ENCODE measurements around the gene DENND1B.
"Not testable (repeated sequence)": the region's sequence is repeated elsewhere in the genome, so short reads cannot be mapped to it uniquely, and the experiment has no call there.

DENND1B gene

GRCh38 chr1:197622371-197622770, 152.9 kb downstream of the DENND1B start:
- no peak for DNase-seq (ENCODE audit: low read depth)

GRCh38 chr1:197621761-197622160, 153.5 kb downstream of the DENND1B start:
- no peak for DNase-seq (ENCODE audit: low read depth)

GRCh38 chr1:197620714-197621163, 154.5 kb downstream of the DENND1B start:
- DNase-seq (ENCODE audit: low read depth) = no peak

GRCh38 chr1:197619008-197619640, 156.2 kb downstream of the DENND1B start:
- no peak for DNase-seq (ENCODE audit: low read depth)

DNA sequence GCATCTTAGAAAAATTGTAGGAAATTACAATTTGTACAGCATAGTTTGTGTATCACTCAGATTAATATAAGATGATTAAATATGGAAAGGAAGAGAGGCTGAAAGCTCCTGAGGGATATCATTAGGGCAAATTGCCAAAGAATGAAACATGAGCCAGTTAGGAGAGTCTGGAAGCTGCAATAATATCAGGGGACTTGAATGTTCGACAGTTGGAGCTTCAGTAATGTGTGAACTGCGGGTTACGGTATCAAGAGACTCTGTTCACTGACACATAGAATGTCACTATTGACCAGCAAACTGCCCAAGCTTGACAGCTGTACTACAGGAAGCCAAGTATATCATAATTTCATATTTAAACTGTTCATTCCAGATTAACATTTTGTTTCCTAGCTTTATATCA, 157.2 kb downstream of the DENND1B start:
- DNase-seq (ENCODE audit: low read depth) = no peak

GRCh38 chr1:197615693-197616011, 159.6 kb downstream of the DENND1B start:
- no peak for DNase-seq (ENCODE audit: low read depth)

GRCh38 chr1:197614916-197615692, 160.2 kb downstream of the DENND1B start:
- peak; percentile 24 for DNase-seq (ENCODE audit: low read depth)

- no peak for DNase-seq (ENCODE audit: low read depth)
These were observed 169.0 kb downstream of the DENND1B start for GRCh38 chr1:197606168-197606845.

DNA sequence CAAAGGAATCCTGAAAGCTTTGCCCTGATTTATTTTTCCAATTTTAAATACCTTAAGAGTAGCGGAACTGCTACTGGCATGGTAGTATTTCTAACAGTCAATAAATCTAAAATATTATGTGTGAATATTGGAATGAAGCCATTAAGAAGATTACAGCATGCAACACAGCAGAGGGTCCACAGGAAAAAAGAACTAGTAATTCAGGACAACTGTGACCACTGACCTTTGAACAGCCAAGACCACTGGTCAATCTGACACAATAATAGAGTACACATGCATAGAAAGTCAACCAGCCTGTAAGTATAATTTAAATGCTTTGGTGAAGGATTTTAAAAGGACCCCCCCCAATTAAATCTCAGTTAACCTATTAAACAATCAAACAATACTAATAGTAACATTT, 171.0 kb downstream of the DENND1B start:
- DNase-seq (ENCODE audit: low read depth) = no peak

DNA sequence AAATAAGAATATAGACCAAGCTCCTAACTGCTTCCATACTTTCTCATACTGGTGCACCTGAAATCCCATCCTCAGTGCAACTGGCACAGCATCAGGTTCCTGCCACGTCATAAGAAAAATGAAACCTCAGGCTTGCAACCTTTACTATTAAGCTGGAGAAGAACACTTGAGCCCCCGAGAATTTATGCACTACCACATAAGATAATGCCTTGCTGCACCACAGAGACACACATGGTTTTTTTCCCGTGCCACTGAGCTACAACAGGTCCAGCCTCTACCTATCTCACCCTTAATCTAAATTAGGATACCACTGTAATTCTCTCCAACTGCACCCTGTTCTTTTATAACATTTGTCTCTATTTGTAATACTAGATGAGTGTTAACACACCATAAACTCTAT, 174.5 kb downstream of the DENND1B start:
- DNase-seq (ENCODE audit: low read depth) = no peak

DNA sequence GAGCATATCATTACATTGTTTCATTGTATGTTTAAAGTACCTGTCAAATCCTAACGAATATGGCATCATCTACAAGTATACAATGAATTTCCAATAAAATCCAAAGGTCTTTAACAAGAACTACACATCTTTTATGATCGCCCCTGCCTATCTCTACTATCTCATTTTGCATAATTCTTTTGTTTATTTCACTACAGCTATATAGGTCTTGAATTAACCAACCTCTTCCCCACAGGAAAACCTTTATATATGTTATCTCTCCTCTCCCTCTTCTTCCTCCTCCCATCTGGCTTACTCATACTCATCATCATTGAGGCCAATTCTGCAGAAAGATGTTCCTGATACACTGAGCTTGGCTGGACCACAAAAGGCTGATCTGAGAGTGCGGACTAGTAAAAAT, 175.5 kb downstream of the DENND1B start:
- DNase-seq (ENCODE audit: low read depth) = no peak

DNA sequence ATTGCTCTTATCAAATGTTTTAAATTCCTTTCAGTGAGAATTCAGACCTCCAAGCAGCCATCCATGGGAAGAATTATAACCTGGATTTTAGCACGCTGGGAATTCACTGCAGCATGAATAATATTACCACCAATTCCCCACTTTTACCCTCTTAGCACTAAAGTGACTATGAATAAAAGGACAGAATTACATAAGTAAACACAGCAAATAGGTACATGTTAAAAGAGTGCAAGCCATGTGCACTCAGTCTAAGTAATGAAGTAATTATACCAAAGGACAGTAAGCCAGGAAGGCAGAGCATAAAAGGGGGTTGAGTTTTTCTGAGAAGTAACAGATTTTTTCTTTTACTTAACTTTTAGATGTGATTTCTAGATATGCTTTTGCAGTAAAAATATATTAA, 176.3 kb downstream of the DENND1B start:
- DNase-seq (ENCODE audit: low read depth) = no peak

DNA sequence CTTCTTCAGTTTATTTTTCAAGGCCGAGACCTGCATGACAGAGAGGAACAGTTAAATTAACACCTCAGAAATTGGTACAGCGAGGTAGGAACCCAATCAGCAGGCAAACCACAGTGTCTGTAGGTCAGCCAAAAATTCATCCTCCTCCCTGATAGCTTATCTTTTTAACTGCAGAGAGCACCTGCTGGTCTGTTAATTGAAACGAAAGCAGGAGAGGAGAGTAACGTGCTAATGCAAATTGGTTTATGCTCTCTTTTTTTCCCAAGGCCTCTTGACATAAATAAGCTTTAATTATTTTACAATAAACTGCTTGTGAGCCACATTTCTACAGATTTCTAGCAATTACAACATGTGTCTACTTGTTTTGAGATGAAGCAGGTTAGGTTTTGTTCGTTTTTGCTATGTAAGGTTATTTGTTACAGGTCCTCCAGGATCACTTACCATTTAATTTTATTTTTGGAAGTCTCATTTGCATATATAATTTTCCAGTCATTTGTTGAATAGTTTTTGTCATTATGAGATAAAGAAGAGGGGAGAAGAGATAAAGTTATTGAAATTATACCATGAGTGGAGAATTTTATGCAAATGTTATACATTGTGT, 179.9 kb downstream of the DENND1B start:
- no peak for DNase-seq (ENCODE audit: low read depth)

DNA sequence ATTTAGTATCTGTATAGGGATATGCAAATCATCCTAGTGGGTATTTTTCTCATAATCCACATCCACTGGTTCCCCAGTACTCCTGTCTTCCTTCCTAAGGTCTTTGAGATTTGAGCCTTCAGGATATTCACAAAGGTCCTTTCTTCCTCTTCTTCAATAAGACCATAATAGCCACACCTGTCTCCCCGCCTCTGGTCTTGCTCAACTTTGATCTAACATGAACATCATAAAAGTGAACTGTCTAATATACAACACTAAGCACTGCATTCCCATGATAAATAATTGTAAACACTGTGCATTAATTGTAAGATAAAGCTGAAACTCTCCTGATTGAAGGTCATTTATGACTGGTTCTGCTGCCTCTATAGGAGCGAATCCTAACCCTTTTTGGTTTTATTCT, 184.6 kb downstream of the DENND1B start:
- no peak for DNase-seq (ENCODE audit: low read depth)

DNA sequence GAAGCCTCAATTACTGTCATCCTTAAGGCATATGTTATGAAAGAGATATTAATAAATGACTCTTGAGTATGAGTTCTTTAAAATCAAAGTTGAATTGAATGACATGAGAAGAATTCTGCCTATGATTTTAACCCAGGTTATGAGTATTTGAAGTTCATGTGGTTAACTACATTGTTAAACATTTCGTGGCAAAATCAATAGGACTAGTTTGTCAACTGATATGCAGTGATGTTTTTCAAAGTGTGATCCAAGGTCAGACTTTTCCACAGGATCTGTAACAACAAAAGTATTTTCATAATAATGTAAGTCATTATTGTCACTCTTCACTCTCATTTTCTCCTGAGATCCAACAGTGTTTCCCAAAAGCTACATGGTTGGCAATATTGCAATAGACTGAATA, 189.5 kb downstream of the DENND1B start:
- DNase-seq (ENCODE audit: low read depth) = no peak

GRCh38 chr1:197577580-197577979, 197.7 kb downstream of the DENND1B start:
- no peak for DNase-seq (ENCODE audit: low read depth)

DNA sequence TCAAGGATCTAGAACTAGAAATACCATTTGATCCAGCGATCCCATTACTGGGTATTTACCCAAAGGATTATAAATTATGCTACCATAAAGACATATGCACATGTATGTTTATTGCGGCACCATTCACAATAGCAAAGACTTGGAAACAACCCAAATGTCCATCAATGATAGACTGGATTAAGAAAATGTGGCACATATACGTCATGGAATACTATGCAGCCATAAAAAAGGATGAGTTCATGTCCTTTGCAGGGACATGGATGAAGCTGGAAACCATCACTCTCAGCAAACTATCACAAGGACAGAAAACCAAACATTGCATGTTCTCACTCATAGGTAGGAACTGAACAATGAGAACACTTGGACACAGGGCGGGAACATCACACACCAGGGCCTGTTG, 199.7 kb downstream of the DENND1B start:
- not testable (repeated sequence) for DNase-seq (ENCODE audit: low read depth)

GRCh38 chr1:197572169-197572568, 203.1 kb downstream of the DENND1B start:
- no peak for DNase-seq (ENCODE audit: low read depth)

DNA sequence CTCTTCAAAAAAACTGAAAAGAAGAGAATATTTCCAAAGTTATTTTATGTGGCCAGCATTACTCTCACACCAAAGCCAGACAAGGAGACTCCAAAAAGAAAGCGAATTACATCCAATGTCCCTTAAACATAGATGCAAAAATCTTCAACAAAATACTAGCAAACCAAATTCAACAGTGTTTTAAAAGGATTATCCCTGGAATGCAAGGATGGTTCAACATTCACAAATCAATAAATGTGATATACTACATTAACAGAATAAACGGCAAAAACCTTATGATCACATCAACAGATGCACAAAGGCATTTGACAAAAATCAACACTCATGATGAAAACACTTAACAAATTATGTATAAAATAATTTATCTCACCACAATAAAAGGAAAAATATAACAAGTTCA, 207.8 kb downstream of the DENND1B start:
- DNase-seq (ENCODE audit: low read depth) = no peak

DNA sequence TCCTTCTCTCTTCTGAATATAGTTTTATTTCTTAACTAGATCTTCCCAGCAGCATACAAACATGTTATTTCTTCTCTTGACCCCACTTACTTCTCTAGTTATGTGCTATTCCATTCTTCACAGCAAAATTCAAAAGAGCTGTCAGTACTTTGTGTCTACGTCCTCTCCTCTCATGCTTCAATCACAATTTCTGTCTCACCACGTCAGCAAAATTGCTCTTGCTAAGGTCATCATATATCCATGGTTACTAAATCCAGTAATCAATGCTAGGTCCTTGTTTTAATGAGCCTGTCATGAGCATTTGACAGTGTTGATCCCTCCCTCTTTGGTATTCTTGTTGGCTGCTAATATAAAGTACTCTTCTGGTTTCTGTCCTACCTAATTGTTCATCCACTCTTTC, 214.2 kb downstream of the DENND1B start:
- DNase-seq (ENCODE audit: low read depth) = no peak

DNA sequence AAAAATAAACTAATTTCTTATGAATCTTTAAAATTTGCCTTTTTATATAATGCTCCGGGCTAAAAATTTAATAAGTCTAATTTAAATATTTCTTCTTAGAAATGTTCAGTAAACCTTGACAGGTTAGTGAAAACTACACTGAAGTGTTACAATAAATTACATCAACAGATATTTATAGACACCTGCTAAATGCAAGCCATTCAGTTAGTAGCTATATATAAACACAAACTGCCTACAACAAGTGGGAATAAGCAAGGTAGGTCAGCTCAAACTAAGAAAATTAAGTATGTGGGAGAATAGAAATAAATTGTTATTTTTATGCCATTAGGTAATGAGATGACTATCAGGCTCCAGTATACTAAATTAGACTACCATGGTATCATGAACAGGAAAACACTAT, 215.6 kb downstream of the DENND1B start:
- no peak for DNase-seq (ENCODE audit: low read depth)

DNA sequence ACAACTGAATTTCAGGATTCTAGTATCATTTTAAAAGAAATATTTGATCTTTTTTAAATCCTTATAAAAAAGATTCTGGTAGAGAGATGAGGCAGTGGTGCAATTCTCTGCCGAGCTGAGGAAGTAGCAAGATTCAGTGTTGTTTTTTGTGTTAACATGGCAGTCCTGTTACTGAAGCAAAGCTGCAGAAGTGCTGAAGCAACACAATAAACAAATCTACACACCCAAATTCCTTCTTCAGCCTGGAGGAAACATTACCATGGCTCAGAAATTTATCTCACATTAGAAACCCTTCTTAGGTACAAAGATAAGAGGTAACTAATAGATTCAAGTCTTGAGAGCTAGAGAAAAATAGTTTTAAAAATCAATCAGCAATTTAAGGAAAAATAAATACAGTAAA, 216.0 kb downstream of the DENND1B start:
- no peak for DNase-seq (ENCODE audit: low read depth)

GRCh38 chr1:197557302-197557701, 218.0 kb downstream of the DENND1B start:
- DNase-seq (ENCODE audit: low read depth) = no peak

Data from fibroblast of the conjunctiva (primary cell).